ENCODE measurements around the gene CMA1.
"Not testable (repeated sequence)": the region's sequence is repeated elsewhere in the genome, so short reads cannot be mapped to it uniquely, and the experiment has no call there.

The CMA1 gene

DNA sequence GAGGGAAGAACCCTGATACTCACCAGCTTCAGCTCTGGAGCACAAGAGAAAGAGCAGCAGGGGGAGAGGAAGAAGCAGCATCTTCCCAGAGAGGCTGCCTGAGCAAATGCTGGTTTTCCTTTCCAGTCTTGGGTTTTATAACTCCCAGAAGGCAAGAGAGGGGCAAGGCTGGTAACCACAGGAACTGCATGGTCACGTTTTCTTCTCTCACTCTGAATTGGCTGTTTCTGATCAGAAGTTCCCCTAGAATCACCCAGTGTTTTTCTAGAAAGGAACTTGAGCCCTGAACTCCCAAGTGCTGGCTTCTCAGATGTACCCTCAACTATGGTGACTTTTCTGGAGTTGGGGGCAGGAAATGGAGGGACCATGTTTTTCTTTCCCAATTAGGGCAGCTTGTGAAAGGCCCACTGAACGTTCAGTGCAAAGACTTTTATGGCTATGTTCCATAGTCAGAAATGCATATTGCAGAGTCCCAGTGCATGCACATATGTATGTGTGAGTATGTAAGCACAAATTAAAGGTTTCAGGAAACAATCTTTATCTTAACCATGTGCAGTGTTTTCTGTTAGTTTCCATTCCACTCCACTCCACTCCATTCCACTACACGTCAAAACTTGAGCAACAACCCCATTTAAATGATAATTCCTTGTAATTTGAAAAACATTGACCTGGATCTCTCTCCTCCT is at the start of gene CMA1:
TSS of gene CMA1 (minus strand) at position 111 of the 686 bp plus-strand sequence. CDS start at position 81, 30 bp downstream.
- no peak within 1 kb of the TSS for H3K4me3 ChIP-seq (ENCODE audit: low read length)
- H3K27ac ChIP-seq (ENCODE audit: low read depth, low read length) = no peak within 1 kb of the TSS
- no peak within 1 kb of the TSS for H3K9ac ChIP-seq (ENCODE audit: low read length)
- H3K36me3 ChIP-seq (ENCODE audit: control insufficient read depth, insufficient read depth, low read length) = no peaks in the 10 kb centered on the region
- no peaks in the 10 kb centered on the region for H3K27me3 ChIP-seq (ENCODE audit: control insufficient read depth, insufficient read depth, low read length)
- H3K4me1 ChIP-seq (ENCODE audit: control insufficient read depth, insufficient read depth, low read length) = no peaks in the 10 kb centered on the region

DNA sequence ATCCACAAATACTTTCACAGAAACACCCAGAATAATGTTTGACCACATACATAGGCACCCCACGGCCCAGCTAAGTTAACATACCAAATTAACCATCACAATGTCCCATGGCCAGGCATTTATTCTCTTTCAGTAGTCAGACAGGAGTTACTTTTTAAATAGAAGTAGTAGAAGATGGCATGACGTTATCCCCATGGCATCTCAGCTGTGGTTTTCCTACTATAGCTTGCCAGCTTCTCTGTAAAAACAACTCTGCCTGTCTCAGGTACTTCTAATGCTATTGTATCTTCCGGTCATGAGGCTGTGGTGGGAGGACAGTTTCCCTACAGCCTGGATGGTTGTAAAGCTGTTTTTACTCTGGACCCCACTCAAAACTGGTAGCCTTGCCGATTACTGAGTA is 48.7 kb upstream of the CMA1 start:
- Histone ChIP-seq H3K27ac (ENCODE audit: low read depth, low read length) (no peak overlapping the region), H3K27me3 (ENCODE audit: control insufficient read depth, insufficient read depth, low read length) (no peaks in the 10 kb centered on the region), H3K4me3 (ENCODE audit: low read length) (no peak overlapping the region), H3K4me1 (ENCODE audit: control insufficient read depth, insufficient read depth, low read length) (no peaks in the 10 kb centered on the region), H3K9ac (ENCODE audit: low read length) (no peak overlapping the region), H3K36me3 (ENCODE audit: control insufficient read depth, insufficient read depth, low read length) (no peaks in the 10 kb centered on the region)

GRCh38 chr14:24549064-24549463 is 41.0 kb upstream of the CMA1 start:
- not testable (repeated sequence) for H3K36me3 ChIP-seq (ENCODE audit: control insufficient read depth, insufficient read depth, low read length); H3K9ac ChIP-seq (ENCODE audit: low read length); H3K27ac ChIP-seq (ENCODE audit: low read depth, low read length); H3K4me1 ChIP-seq (ENCODE audit: control insufficient read depth, insufficient read depth, low read length); H3K27me3 ChIP-seq (ENCODE audit: control insufficient read depth, insufficient read depth, low read length); H3K4me3 ChIP-seq (ENCODE audit: low read length)

- no peaks in the 10 kb centered on the region for H3K4me1 ChIP-seq (ENCODE audit: control insufficient read depth, insufficient read depth, low read length)
- H3K4me3 ChIP-seq (ENCODE audit: low read length) = no peak overlapping the region
- no peaks in the 10 kb centered on the region for H3K36me3 ChIP-seq (ENCODE audit: control insufficient read depth, insufficient read depth, low read length)
- no peak overlapping the region for H3K9ac ChIP-seq (ENCODE audit: low read length)
- H3K27ac ChIP-seq (ENCODE audit: low read depth, low read length) = no peak overlapping the region
- H3K27me3 ChIP-seq (ENCODE audit: control insufficient read depth, insufficient read depth, low read length) = no peaks in the 10 kb centered on the region
Measured at GRCh38 chr14:24542346-24542936, 34.4 kb upstream of the CMA1 start.

GRCh38 chr14:24535737-24536136 is 27.7 kb upstream of the CMA1 start:
- H3K9ac ChIP-seq (ENCODE audit: low read length) = no peak overlapping the region
- H3K27ac ChIP-seq (ENCODE audit: low read depth, low read length) = no peak overlapping the region
- no peak overlapping the region for H3K4me3 ChIP-seq (ENCODE audit: low read length)
- H3K27me3 ChIP-seq (ENCODE audit: control insufficient read depth, insufficient read depth, low read length) = no peaks in the 10 kb centered on the region
- H3K36me3 ChIP-seq (ENCODE audit: control insufficient read depth, insufficient read depth, low read length) = no peaks in the 10 kb centered on the region
- H3K4me1 ChIP-seq (ENCODE audit: control insufficient read depth, insufficient read depth, low read length) = no peaks in the 10 kb centered on the region

- H3K9ac ChIP-seq (ENCODE audit: low read length) = no peak overlapping the region
- no peak overlapping the region for H3K4me3 ChIP-seq (ENCODE audit: low read length)
- no peaks in the 10 kb centered on the region for H3K36me3 ChIP-seq (ENCODE audit: control insufficient read depth, insufficient read depth, low read length)
- no peaks in the 10 kb centered on the region for H3K4me1 ChIP-seq (ENCODE audit: control insufficient read depth, insufficient read depth, low read length)
- no peaks in the 10 kb centered on the region for H3K27me3 ChIP-seq (ENCODE audit: control insufficient read depth, insufficient read depth, low read length)
- no peak overlapping the region for H3K27ac ChIP-seq (ENCODE audit: low read depth, low read length)
Measured at GRCh38 chr14:24534286-24534685, 26.2 kb upstream of the CMA1 start.

- H3K4me3 ChIP-seq (ENCODE audit: low read length); H3K36me3 ChIP-seq (ENCODE audit: control insufficient read depth, insufficient read depth, low read length); H3K27ac ChIP-seq (ENCODE audit: low read depth, low read length): not testable (repeated sequence)
Measured at GRCh38 chr14:24525877-24526620, 18.0 kb upstream of the CMA1 start.

DNA sequence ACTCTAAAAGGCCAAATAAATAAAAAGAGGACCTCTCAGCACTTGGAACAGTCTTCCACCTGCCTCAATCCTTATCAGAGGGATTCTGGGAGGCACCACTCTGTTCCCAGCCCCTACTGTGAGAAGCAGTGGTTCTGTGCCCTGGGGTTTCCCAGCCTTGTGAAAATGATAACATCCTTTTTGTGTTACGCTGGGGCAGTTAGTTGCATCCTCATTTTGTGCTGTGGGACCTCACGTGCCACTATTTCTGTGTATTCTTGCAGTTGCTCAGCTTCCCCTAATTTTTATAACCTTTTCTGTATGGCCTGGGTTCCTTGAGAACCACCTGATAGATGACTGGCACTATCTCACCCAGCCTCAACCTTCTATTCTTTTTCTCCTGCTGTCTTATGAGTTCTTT is 10.8 kb upstream of the CMA1 start:
- H3K4me1 ChIP-seq (ENCODE audit: control insufficient read depth, insufficient read depth, low read length) = no peaks in the 10 kb centered on the region
- no peak overlapping the region for H3K27ac ChIP-seq (ENCODE audit: low read depth, low read length)
- no peak overlapping the region for H3K4me3 ChIP-seq (ENCODE audit: low read length)
- no peaks in the 10 kb centered on the region for H3K27me3 ChIP-seq (ENCODE audit: control insufficient read depth, insufficient read depth, low read length)
- no peak overlapping the region for H3K9ac ChIP-seq (ENCODE audit: low read length)
- no peaks in the 10 kb centered on the region for H3K36me3 ChIP-seq (ENCODE audit: control insufficient read depth, insufficient read depth, low read length)

More at GRCh38 chr14:24525877-24526620, 18.0 kb upstream of the CMA1 start:
- H3K4me1 ChIP-seq (ENCODE audit: control insufficient read depth, insufficient read depth, low read length); H3K27me3 ChIP-seq (ENCODE audit: control insufficient read depth, insufficient read depth, low read length); H3K9ac ChIP-seq (ENCODE audit: low read length): not testable (repeated sequence)

- Histone ChIP-seq H3K36me3 (ENCODE audit: control insufficient read depth, insufficient read depth, low read length) (no peaks in the 10 kb centered on the region), H3K4me3 (ENCODE audit: low read length) (no peak overlapping the region), H3K4me1 (ENCODE audit: control insufficient read depth, insufficient read depth, low read length) (no peaks in the 10 kb centered on the region), H3K27me3 (ENCODE audit: control insufficient read depth, insufficient read depth, low read length) (no peaks in the 10 kb centered on the region), H3K27ac (ENCODE audit: low read depth, low read length) (no peak overlapping the region), H3K9ac (ENCODE audit: low read length) (no peak overlapping the region)
Measured at GRCh38 chr14:24514209-24514608, 6.1 kb upstream of the CMA1 start.

GRCh38 chr14:24513009-24513408 is 4.9 kb upstream of the CMA1 start:
- H3K27ac ChIP-seq (ENCODE audit: low read depth, low read length) = no peak overlapping the region
- no peaks in the 10 kb centered on the region for H3K4me1 ChIP-seq (ENCODE audit: control insufficient read depth, insufficient read depth, low read length)
- H3K4me3 ChIP-seq (ENCODE audit: low read length) = no peak overlapping the region
- H3K27me3 ChIP-seq (ENCODE audit: control insufficient read depth, insufficient read depth, low read length) = no peaks in the 10 kb centered on the region
- no peaks in the 10 kb centered on the region for H3K36me3 ChIP-seq (ENCODE audit: control insufficient read depth, insufficient read depth, low read length)
- no peak overlapping the region for H3K9ac ChIP-seq (ENCODE audit: low read length)

DNA sequence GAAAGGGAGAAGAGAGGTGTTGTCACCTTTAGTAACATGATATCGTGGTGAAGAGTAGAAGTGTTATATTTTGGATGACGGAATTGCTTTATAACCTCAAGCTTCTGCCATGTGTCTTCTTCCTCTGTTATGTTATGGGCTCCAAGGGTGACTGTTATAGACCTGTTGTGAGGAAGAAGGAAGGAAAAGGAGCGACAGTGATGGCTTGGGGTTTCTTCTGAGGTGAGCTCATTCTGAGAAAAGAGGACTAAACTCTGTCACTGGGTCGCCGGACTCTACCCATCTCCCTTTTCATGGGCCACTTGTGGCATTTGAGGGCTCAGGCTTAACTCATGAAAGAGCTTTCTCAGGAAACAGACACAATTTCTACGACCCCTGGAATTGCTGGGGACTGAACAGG is 1.6 kb downstream of the CMA1 start:
- Histone ChIP-seq H3K4me1 (ENCODE audit: control insufficient read depth, insufficient read depth, low read length) (no peaks in the 10 kb centered on the region), H3K9ac (ENCODE audit: low read length) (no peak overlapping the region), H3K4me3 (ENCODE audit: low read length) (no peak overlapping the region), H3K27me3 (ENCODE audit: control insufficient read depth, insufficient read depth, low read length) (no peaks in the 10 kb centered on the region), H3K36me3 (ENCODE audit: control insufficient read depth, insufficient read depth, low read length) (no peaks in the 10 kb centered on the region), H3K27ac (ENCODE audit: low read depth, low read length) (no peak overlapping the region)

DNA sequence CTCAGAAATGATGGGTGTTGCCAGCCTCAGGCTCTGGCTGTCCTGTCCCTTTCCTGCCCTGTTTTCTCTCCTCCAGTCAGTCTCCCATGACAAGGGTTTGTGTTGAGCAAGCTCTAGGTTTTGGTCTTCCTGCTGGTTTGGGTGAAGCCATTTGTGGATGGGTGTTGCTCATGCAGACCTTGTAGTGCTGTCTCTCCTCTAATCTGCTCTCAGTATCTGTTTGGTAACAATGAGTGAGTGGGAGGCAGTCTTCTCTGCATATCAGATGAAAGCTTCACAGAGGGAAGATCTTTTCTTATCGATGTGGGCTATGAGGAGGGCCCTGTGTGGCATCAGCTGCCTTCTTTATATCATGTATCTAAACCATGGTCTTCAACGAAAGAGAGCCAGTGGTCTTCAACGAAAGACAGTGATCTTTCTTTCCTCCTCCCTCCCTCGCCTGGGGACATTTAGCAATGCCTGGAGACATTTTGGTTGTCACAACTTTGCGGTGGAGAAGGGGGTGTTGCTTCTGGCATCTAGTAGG is 3.6 kb downstream of the CMA1 start:
- no peak overlapping the region for H3K4me3 ChIP-seq (ENCODE audit: low read length)
- H3K27me3 ChIP-seq (ENCODE audit: control insufficient read depth, insufficient read depth, low read length) = no peaks in the 10 kb centered on the region
- H3K4me1 ChIP-seq (ENCODE audit: control insufficient read depth, insufficient read depth, low read length) = no peaks in the 10 kb centered on the region
- no peak overlapping the region for H3K9ac ChIP-seq (ENCODE audit: low read length)
- H3K27ac ChIP-seq (ENCODE audit: low read depth, low read length) = no peak overlapping the region
- no peaks in the 10 kb centered on the region for H3K36me3 ChIP-seq (ENCODE audit: control insufficient read depth, insufficient read depth, low read length)
